Activated CD4-positive, alpha-beta T cell treated with anti-CD3 and anti-CD28 coated beads for 24 hours (primary cell): Measurements from ENCODE around the gene EVA1B.

Experiments used
- DNase-seq, 2 donors: peaks; one replicate each; pipeline ENCODE4 v3.0.0-alpha.2; 2020; ENCODE audit warnings: low read depth in 2 of 2

The EVA1B gene

GRCh38 chr1:36320291-36320761 is 3.1 kb downstream of the EVA1B start:
- DNase-seq, result no peak

- DNase-seq, result no peak
Observed at GRCh38 chr1:36309397-36309796, 14.0 kb downstream of the EVA1B start.

GRCh38 chr1:36307601-36308330 is 15.7 kb downstream of the EVA1B start:
- no peak for DNase-seq

- peak; percentile 83 to 87 for DNase-seq
Observed at GRCh38 chr1:36306902-36307456, 16.5 kb downstream of the EVA1B start.

GRCh38 chr1:36306210-36306901 is 17.1 kb downstream of the EVA1B start, which contains the start of gene SH3D21:
Gene SH3D21 (plus strand): TSS chr1:36306368. CDS start chr1:36306421, 53 bp downstream.
- no peak for DNase-seq

GRCh38 chr1:36305915-36306209 is 17.6 kb downstream of the EVA1B start:
- no peak for DNase-seq

- no peak for DNase-seq
Observed at GRCh38 chr1:36304970-36305914, 18.2 kb downstream of the EVA1B start.

- DNase-seq, result no peak
Observed at GRCh38 chr1:36304521-36304920, 18.9 kb downstream of the EVA1B start.

- no peak for DNase-seq
Observed at GRCh38 chr1:36303650-36304360, 19.6 kb downstream of the EVA1B start.

GRCh38 chr1:36303244-36303643 is 20.2 kb downstream of the EVA1B start:
- no peak for DNase-seq

GRCh38 chr1:36301220-36301619 is 22.2 kb downstream of the EVA1B start:
- no peak for DNase-seq

GRCh38 chr1:36300526-36300925 is 22.9 kb downstream of the EVA1B start:
- DNase-seq, result no peak

GRCh38 chr1:36298640-36299039 is 24.8 kb downstream of the EVA1B start:
- no peak for DNase-seq

GRCh38 chr1:36297062-36297461 is 26.4 kb downstream of the EVA1B start:
- DNase-seq, result no peak

GRCh38 chr1:36295390-36295789 is 28.1 kb downstream of the EVA1B start:
- DNase-seq, result no peak

GRCh38 chr1:36287595-36287994 is 35.9 kb downstream of the EVA1B start:
- no peak for DNase-seq

GRCh38 chr1:36286802-36287201 is 36.6 kb downstream of the EVA1B start:
- no peak for DNase-seq

- DNase-seq, result peak in 1 of 2 donors; percentile 45
Observed at GRCh38 chr1:36285443-36286101, 37.9 kb downstream of the EVA1B start.

- no peak for DNase-seq
Observed at GRCh38 chr1:36284517-36284916, 38.9 kb downstream of the EVA1B start.

GRCh38 chr1:36284061-36284460 is 39.4 kb downstream of the EVA1B start:
- DNase-seq, result no peak
